HL-60 (cell line): Measurements from ENCODE around the gene ICAM2.

Experiments used
- CTCF ChIP-seq: IDR thresholded peaks from one replicate; pipeline ENCODE4 v1.5.1; 2011; ENCODE audit warnings: low read length, control low read depth, inconsistent platforms; ENCODE audit not compliant: insufficient read depth
- GABPA ChIP-seq: IDR thresholded peaks from 2 replicates; pipeline ENCODE4 v1.6.1; 2012; ENCODE audit warnings: low read depth
- POLR2AphosphoS5 ChIP-seq: IDR thresholded peaks from 2 replicates; pipeline ENCODE4 v1.6.1; 2012; ENCODE audit warnings: low read depth

GRCh38 chr17:64065161-64065560, 44.7 kb upstream of the ICAM2 start:
- TF ChIP-seq CTCF (no peak), POLR2AphosphoS5 (no peak), GABPA (no peak)
